ENCODE results near the gene SSH2. TPM values are rescaled to one million over a fixed set of nuclear protein-coding genes. Genes with fewer than 3 reads are reported as not detected.

Gene SSH2
- polyA plus RNA-seq, 1 donor from 2014 or later = 16.6 TPM

GRCh38 chr17:29763273-29763672 is 166.8 kb downstream of the SSH2 start:
- H2AFZ ChIP-seq (ENCODE audit: low read depth, low read length) = no peak overlapping the region
- H4K20me1 ChIP-seq (ENCODE audit: insufficient read depth) = peaks cover 9% of the 10 kb centered on the region
- no peaks in the 10 kb centered on the region for H3K9me3 ChIP-seq (ENCODE audit: low read length)
- H3K79me2 ChIP-seq (replicated peaks; ENCODE audit: insufficient read depth, low read length) = peaks cover 2% of the 10 kb centered on the region
- no peaks in the 10 kb centered on the region for H3K9me2 ChIP-seq (ENCODE audit: insufficient read depth, low read length)
- no peaks in the 10 kb centered on the region for H3K36me3 ChIP-seq (ENCODE audit: insufficient read depth, low read length)
- H3K4me2 ChIP-seq (ENCODE audit: low read length) = peak overlapping the region; percentile 53
- H3K4me3 ChIP-seq (ENCODE audit: low read length) = peak overlapping the region; percentile 40
- TF ChIP-seq SMC3 (conservative IDR thresholded peaks at IDR 0.05; ENCODE audit: poor library complexity) = no peak
- TF ChIP-seq, protein P1, sequence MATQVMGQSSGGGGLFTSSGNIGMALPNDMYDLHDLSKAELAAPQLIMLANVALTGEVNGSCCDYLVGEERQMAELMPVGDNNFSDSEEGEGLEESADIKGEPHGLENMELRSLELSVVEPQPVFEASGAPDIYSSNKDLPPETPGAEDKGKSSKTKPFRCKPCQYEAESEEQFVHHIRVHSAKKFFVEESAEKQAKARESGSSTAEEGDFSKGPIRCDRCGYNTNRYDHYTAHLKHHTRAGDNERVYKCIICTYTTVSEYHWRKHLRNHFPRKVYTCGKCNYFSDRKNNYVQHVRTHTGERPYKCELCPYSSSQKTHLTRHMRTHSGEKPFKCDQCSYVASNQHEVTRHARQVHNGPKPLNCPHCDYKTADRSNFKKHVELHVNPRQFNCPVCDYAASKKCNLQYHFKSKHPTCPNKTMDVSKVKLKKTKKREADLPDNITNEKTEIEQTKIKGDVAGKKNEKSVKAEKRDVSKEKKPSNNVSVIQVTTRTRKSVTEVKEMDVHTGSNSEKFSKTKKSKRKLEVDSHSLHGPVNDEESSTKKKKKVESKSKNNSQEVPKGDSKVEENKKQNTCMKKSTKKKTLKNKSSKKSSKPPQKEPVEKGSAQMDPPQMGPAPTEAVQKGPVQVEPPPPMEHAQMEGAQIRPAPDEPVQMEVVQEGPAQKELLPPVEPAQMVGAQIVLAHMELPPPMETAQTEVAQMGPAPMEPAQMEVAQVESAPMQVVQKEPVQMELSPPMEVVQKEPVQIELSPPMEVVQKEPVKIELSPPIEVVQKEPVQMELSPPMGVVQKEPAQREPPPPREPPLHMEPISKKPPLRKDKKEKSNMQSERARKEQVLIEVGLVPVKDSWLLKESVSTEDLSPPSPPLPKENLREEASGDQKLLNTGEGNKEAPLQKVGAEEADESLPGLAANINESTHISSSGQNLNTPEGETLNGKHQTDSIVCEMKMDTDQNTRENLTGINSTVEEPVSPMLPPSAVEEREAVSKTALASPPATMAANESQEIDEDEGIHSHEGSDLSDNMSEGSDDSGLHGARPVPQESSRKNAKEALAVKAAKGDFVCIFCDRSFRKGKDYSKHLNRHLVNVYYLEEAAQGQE (IDR thresholded peaks at IDR 0.05; ENCODE audit: borderline replicate concordance) = no peak
- TF ChIP-seq EZH2 (IDR thresholded peaks at IDR 0.05; ENCODE audit: borderline replicate concordance, insufficient read depth, low read length, poor library complexity, severe bottlenecking) = no peak
- no peak for TF ChIP-seq CTCF (IDR thresholded peaks at IDR 0.05; ENCODE audit: poor library complexity, severe bottlenecking)
- TF ChIP-seq POLR2AphosphoS5 (IDR thresholded peaks at IDR 0.05) = no peak
- no peak for TF ChIP-seq RAD21 (conservative IDR thresholded peaks at IDR 0.05)
- TF ChIP-seq EP300 (conservative IDR thresholded peaks at IDR 0.05; ENCODE audit: poor library complexity, severe bottlenecking) = no peak
- no peak for TF ChIP-seq TAF1 (IDR thresholded peaks at IDR 0.05; ENCODE audit: low read depth)
- no peak for TF ChIP-seq MXI1 (conservative IDR thresholded peaks at IDR 0.05; ENCODE audit: poor library complexity, severe bottlenecking)
- peaks cover 7% of the 10 kb centered on the region for H3F3A ChIP-seq (ENCODE audit: insufficient read depth, low read length, poor library complexity, severe bottlenecking)
- H3K27me3 ChIP-seq (ENCODE audit: insufficient read depth, low read depth, low read length) = no peaks in the 10 kb centered on the region
- H3K27ac ChIP-seq (ENCODE audit: low read length) = peak overlapping the region; percentile 42
- no peak overlapping the region for H3K9ac ChIP-seq (ENCODE audit: low read length)

DNA sequence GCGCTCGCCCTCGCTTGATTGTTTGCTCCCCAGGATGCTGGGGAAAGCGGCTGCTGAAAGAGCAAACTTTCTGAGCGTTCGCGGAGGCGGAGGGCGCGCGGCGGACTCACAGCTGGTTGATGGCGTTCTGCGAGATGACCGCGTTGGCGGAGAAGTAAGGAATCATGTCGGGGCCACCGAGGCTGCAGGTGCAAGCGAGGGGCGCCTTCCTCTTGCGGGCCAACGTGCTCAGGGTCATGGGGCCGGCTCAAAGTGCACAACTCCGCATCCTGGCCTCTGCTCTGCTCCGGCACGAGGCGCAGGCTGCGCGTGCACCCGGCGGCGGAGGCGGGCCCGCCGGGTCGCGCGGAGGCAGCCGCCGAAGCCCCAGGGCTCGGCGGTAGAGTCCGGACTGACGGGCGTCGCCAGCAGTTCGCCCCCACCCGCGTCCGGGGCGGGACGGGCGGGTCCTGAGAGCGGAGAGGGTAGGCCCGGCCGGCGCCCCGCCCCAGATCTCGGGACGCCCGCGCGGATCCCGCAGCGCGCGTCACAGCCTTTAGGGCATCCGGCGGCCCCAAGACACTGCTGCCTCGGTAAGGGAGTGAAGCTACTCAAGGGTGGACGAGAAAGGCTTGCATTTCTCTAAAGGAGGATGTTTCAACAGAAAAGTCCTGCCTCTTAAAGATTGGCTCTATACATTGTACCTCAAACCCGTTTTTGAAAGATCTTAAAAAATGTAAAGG is 168.8 kb downstream of the SSH2 start:
- peak overlapping the region; percentile 51 for H3K4me2 ChIP-seq (ENCODE audit: low read length)
- H3K9ac ChIP-seq (ENCODE audit: low read length) = peak overlapping the region; percentile 31
- H3K9me2 ChIP-seq (ENCODE audit: insufficient read depth, low read length) = no peaks in the 10 kb centered on the region
- H3K79me2 ChIP-seq (replicated peaks; ENCODE audit: insufficient read depth, low read length) = peaks cover 3% of the 10 kb centered on the region
- TF ChIP-seq MXI1 (conservative IDR thresholded peaks at IDR 0.05; ENCODE audit: poor library complexity, severe bottlenecking) (peak; percentile 72), EP300 (conservative IDR thresholded peaks at IDR 0.05; ENCODE audit: poor library complexity, severe bottlenecking) (no peak)
- H3K27me3 ChIP-seq (ENCODE audit: insufficient read depth, low read depth, low read length) = no peaks in the 10 kb centered on the region
- peaks cover 7% of the 10 kb centered on the region for H3F3A ChIP-seq (ENCODE audit: insufficient read depth, low read length, poor library complexity, severe bottlenecking)
- H3K36me3 ChIP-seq (ENCODE audit: insufficient read depth, low read length) = no peaks in the 10 kb centered on the region
- H3K4me3 ChIP-seq (ENCODE audit: low read length) = peak overlapping the region; percentile 70
- no peak overlapping the region for H3K27ac ChIP-seq (ENCODE audit: low read length)
- H3K9me3 ChIP-seq (ENCODE audit: low read length) = no peaks in the 10 kb centered on the region
- H2AFZ ChIP-seq (ENCODE audit: low read depth, low read length) = peak overlapping the region; percentile 21
- peaks cover 9% of the 10 kb centered on the region for H4K20me1 ChIP-seq (ENCODE audit: insufficient read depth)

All from neural cell (in vitro differentiated cells).